Gastrocnemius medialis (tissue), 4 donors: Measurements from ENCODE around the gene BUB1B. TPM values are rescaled to one million over a fixed set of nuclear protein-coding genes. Genes with fewer than 3 reads are reported as not detected.

Experiments
- ATAC-seq, 2 donors: fragments of 150-250 bp; one replicate each; pipeline ENCODE4 v1.9.1; 2016
- DNase-seq, 2 donors: peaks; one replicate each; pipeline ENCODE4 v3.0.0-alpha.2; 2019
- H3K27ac ChIP-seq, 4 donors: fragments of 200-600 bp; sonication (generic); 1 replicate in 1 of 4; 2 replicates in 3 of 4; pipeline ENCODE4 v1.5.1; 2016 to 2018; ENCODE audit warnings: mild to moderate bottlenecking in 2 of 4, moderate library complexity in 1 of 4
- H3K27me3 ChIP-seq, 3 donors: fragments of 200-600 bp; sonication (generic) in 2 of 3; 1 replicate in 1 of 3; 2 replicates in 2 of 3; pipeline versions ENCODE4 v1.5.1 to v1.6.0; 2016 to 2019; ENCODE audit warnings: mild to moderate bottlenecking in 1 of 3, moderate library complexity in 1 of 3
- H3K36me3 ChIP-seq, 2 donors: fragments of 200-600 bp; sonication (generic) in 1 of 2; one replicate each; pipeline ENCODE4 v1.5.1; 2017 to 2018
- H3K4me1 ChIP-seq, 2 donors: fragments of 200-600 bp; sonication (generic) in 1 of 2; one replicate each; pipeline ENCODE4 v1.5.1; 2016 to 2017; ENCODE audit warnings: mild to moderate bottlenecking in 2 of 2
- H3K4me3 ChIP-seq, 4 donors: fragments of 200-600 bp; sonication (generic) in 3 of 4; 1 replicate in 1 of 4; 2 replicates in 3 of 4; pipeline ENCODE4 v1.5.1; 2016 to 2019; ENCODE audit warnings: mild to moderate bottlenecking in 2 of 4
- H3K9me3 ChIP-seq, 3 donors: fragments of 200-600 bp; sonication (generic) in 2 of 3; 1 replicate in 1 of 3; 2 replicates in 2 of 3; pipeline ENCODE4 v1.5.1; 2016 to 2019
- CTCF ChIP-seq, 5 experiments: fragments of 450-650 bp in 3 of 5; fragments of 200-600 bp in 2 of 5; sonication (generic) in 2 of 5; IDR thresholded peaks in 4 of 5; conservative IDR thresholded peaks in 1 of 5; 1 replicate in 4 of 5; 2 replicates in 1 of 5; pipeline ENCODE4 v1.5.1; 2016 to 2019; ENCODE audit warnings: antibody characterized with exemption in 5 of 5, mild to moderate bottlenecking in 3 of 5, moderate library complexity in 3 of 5
- POLR2A ChIP-seq, 2 donors: fragments of 450-650 bp; IDR thresholded peaks; one replicate each; pipeline ENCODE4 v1.6.1; 2017; ENCODE audit warnings: antibody characterized with exemption in 2 of 2, mild to moderate bottlenecking in 2 of 2, moderate library complexity in 2 of 2
- in situ Hi-C, 4 donors: fragments of 200-750 bp; cut with MboI; loops; one replicate each; pipeline versions ENCODE4 v1.15.0 to v1.8.0; 2017; ENCODE audit warnings: low sequenced_read_pairs in 4 of 4
- intact Hi-C: fragments of 100-400 bp; cut with DNase I; formaldehyde crosslinking; loops from one replicate; pipeline ENCODE4 v1.15.1; 2023; ENCODE audit warnings: low total_unique reads
- total RNA-seq, 4 donors: library from RNA; depleted of rRNA; stranded (reverse); fragments of >200 nt; gene quantifications; one replicate each; pipeline versions ENCODE4 v1.1.0 to v1.2.3, GENCODE V29; 2016

BUB1B gene
- total RNA-seq, 4 donors from 2014 or later: 0.51 to 1.8 TPM; not detected in 2

DNA sequence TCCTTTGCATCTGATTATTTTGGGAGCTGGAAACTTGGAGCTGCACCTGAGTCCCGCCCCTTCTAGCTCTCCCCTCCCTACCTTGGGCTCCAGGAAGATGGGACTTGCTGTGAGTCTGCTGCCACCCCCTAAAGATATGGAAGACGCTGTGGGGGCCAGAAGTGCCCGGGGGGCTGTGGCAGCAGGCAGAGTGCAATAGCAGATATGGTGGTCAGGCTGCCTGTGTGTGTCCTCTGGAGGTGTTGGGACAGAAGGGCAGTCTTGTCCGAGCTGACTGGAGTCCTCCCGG, 78.5 kb downstream of the BUB1B start:
- no peak for DNase-seq
- intact Hi-C loops: no loop called here

GRCh38 chr15:40239693-40240618, 79.1 kb downstream of the BUB1B start:
- Histone ChIP-seq H3K36me3 (no peaks in the 10 kb centered on the region), H3K4me3 (no peak overlapping the region), H3K4me1 (peaks cover 0 to 4% of the 10 kb centered on the region in 2 donors), H3K9me3 (no peaks in the 10 kb centered on the region), H3K27ac (no peak overlapping the region), H3K27me3 (peaks cover 0 to 12% (median 12%) of the 10 kb centered on the region in 3 donors)
- ATAC-seq (no peak), DNase-seq (no peak)
- intact Hi-C loops: no loop called here
- no peak for TF ChIP-seq CTCF (IDR thresholded peaks at IDR 0.05 in 4 of 5, conservative IDR thresholded peaks at IDR 0.05 in 1 of 5)
- no peak for TF ChIP-seq POLR2A (IDR thresholded peaks at IDR 0.05)
- in situ Hi-C loops: no loop called here

More for the DNA sequence above, 78.5 kb downstream of the BUB1B start:
- Histone ChIP-seq H3K27me3 (peaks cover 0 to 12% (median 12%) of the 10 kb centered on the region in 3 donors), H3K4me3 (peak overlapping the region in 3 of 4 donors; percentile 23 to 46 (median 24)), H3K36me3 (no peaks in the 10 kb centered on the region), H3K4me1 (peaks cover 0 to 4% of the 10 kb centered on the region in 2 donors), H3K9me3 (no peaks in the 10 kb centered on the region), H3K27ac (no peak overlapping the region)
- in situ Hi-C loops: no loop called here
- TF ChIP-seq POLR2A (IDR thresholded peaks at IDR 0.05): no peak
- TF ChIP-seq CTCF (IDR thresholded peaks at IDR 0.05 in 4 of 5, conservative IDR thresholded peaks at IDR 0.05 in 1 of 5): no peak
- no peak for ATAC-seq

GRCh38 chr15:40240619-40241221, 79.9 kb downstream of the BUB1B start:
- Histone ChIP-seq H3K27ac (no peak overlapping the region), H3K4me1 (peaks cover 0 to 4% of the 10 kb centered on the region in 2 donors), H3K4me3 (no peak overlapping the region), H3K9me3 (no peaks in the 10 kb centered on the region), H3K36me3 (no peaks in the 10 kb centered on the region), H3K27me3 (peaks cover 0 to 12% (median 12%) of the 10 kb centered on the region in 3 donors)
- ATAC-seq: no peak
- DNase-seq: no peak
- in situ Hi-C loops: no loop called here
- TF ChIP-seq CTCF (IDR thresholded peaks at IDR 0.05 in 4 of 5, conservative IDR thresholded peaks at IDR 0.05 in 1 of 5): no peak
- TF ChIP-seq POLR2A (IDR thresholded peaks at IDR 0.05): no peak
- intact Hi-C loops: no loop called here

- intact Hi-C loops (no loop called here), in situ Hi-C loops (no loop called here)
- ATAC-seq (no peak), DNase-seq (no peak)
- Histone ChIP-seq H3K36me3 (no peaks in the 10 kb centered on the region), H3K4me1 (peaks cover 0 to 4% of the 10 kb centered on the region in 2 donors), H3K4me3 (no peak overlapping the region), H3K9me3 (no peaks in the 10 kb centered on the region), H3K27me3 (peaks cover 0 to 12% (median 12%) of the 10 kb centered on the region in 3 donors), H3K27ac (no peak overlapping the region)
- no peak for TF ChIP-seq CTCF (IDR thresholded peaks at IDR 0.05 in 4 of 5, conservative IDR thresholded peaks at IDR 0.05 in 1 of 5)
- no peak for TF ChIP-seq POLR2A (IDR thresholded peaks at IDR 0.05)
Observed at GRCh38 chr15:40241269-40242212, 80.7 kb downstream of the BUB1B start.
